HepG2 (cell line): Measurements from ENCODE around the gene TRPM5. TPM values are rescaled to one million over a fixed set of nuclear protein-coding genes. Genes with fewer than 3 reads are reported as not detected.
A peak's percentile ranks its signal among the peaks of the same experiment; 100 is the strongest.

ENCODE experiments used
- ATF1 ChIP-seq: IDR thresholded peaks from 2 replicates; pipeline ENCODE4 v1.6.1; 2016; ENCODE audit warnings: mild to moderate bottlenecking, control low read depth
- ATF2 ChIP-seq: sonication (generic); formaldehyde crosslinking; IDR thresholded peaks from 2 replicates; pipeline ENCODE4 v1.4.0; 2020; ENCODE audit warnings: missing genetic modification reagents
- ATF5 ChIP-seq: sonication (generic); formaldehyde crosslinking; IDR thresholded peaks from 2 replicates; pipeline ENCODE4 v1.4.0; 2020; ENCODE audit warnings: mild to moderate bottlenecking, low read depth, missing genetic modification reagents
- BORCS8-MEF2B ChIP-seq: sonication (generic); formaldehyde crosslinking; IDR thresholded peaks from 2 replicates; pipeline ENCODE4 v1.8.0; 2022; ENCODE audit warnings: mild to moderate bottlenecking, missing genetic modification reagents
- JUN ChIP-seq: sonication (generic); formaldehyde crosslinking; IDR thresholded peaks from 2 replicates; pipeline ENCODE4 v1.4.0; 2020; ENCODE audit warnings: mild to moderate bottlenecking, missing genetic modification reagents
- KDM5B ChIP-seq: sonication (generic); formaldehyde crosslinking; IDR thresholded peaks from 2 replicates; pipeline ENCODE4 v1.4.0; 2020; ENCODE audit warnings: missing genetic modification reagents, mild to moderate bottlenecking, borderline replicate concordance
- MATR3 ChIP-seq: sonication (generic); formaldehyde crosslinking; IDR thresholded peaks from 2 replicates; pipeline ENCODE4 v1.4.0; 2020; ENCODE audit warnings: missing genetic modification reagents
- MEIS2 ChIP-seq: sonication (generic); formaldehyde crosslinking; IDR thresholded peaks from 2 replicates; pipeline ENCODE4 v1.9.0; 2021; ENCODE audit warnings: mild to moderate bottlenecking, missing genetic modification reagents
- MLXIP ChIP-seq: sonication (generic); formaldehyde crosslinking; IDR thresholded peaks from 2 replicates; pipeline ENCODE4 v1.9.0; 2021; ENCODE audit warnings: missing genetic modification reagents, borderline replicate concordance
- NFE2L1 ChIP-seq: sonication (generic); formaldehyde crosslinking; IDR thresholded peaks from 2 replicates; pipeline ENCODE4 v1.4.0; 2020; ENCODE audit warnings: missing genetic modification reagents, mild to moderate bottlenecking, borderline replicate concordance
- POLR2AphosphoS5 ChIP-seq: IDR thresholded peaks from 2 replicates; pipeline ENCODE4 v1.6.1; 2012; ENCODE audit warnings: low read depth, low read length
- SOX6 ChIP-seq, 2 experiments: fragments of 450-650 bp in 1 of 2; sonication (generic) in 1 of 2; formaldehyde crosslinking in 1 of 2; IDR thresholded peaks; 2 replicates each; pipeline versions ENCODE4 v1.4.0 to v1.6.1; 2017 to 2020; ENCODE audit warnings: antibody characterized with exemption in 1 of 2, mild to moderate bottlenecking in 1 of 2, missing genetic modification reagents in 1 of 2
- SP140L ChIP-seq: sonication (generic); formaldehyde crosslinking; IDR thresholded peaks from 2 replicates; pipeline ENCODE4 v1.4.0; 2020; ENCODE audit warnings: missing genetic modification reagents, borderline replicate concordance
- ZFP41 ChIP-seq: sonication (generic); formaldehyde crosslinking; IDR thresholded peaks from 2 replicates; pipeline ENCODE4 v1.4.0; 2020; ENCODE audit warnings: mild to moderate bottlenecking, missing genetic modification reagents, borderline replicate concordance
- ZNF354B ChIP-seq: sonication (generic); formaldehyde crosslinking; IDR thresholded peaks from 2 replicates; pipeline ENCODE4 v1.8.0; 2022; ENCODE audit warnings: mild to moderate bottlenecking, missing genetic modification reagents
- ZNF414 ChIP-seq: sonication (generic); formaldehyde crosslinking; IDR thresholded peaks from 2 replicates; pipeline ENCODE4 v1.5.0; 2020; ENCODE audit warnings: missing genetic modification reagents
- ZNF430 ChIP-seq: sonication (generic); formaldehyde crosslinking; IDR thresholded peaks from 2 replicates; pipeline ENCODE4 v1.9.0; 2021; ENCODE audit warnings: mild to moderate bottlenecking, missing genetic modification reagents
- ZNF512 ChIP-seq: sonication (generic); formaldehyde crosslinking; IDR thresholded peaks from 2 replicates; pipeline ENCODE4 v1.4.0; 2020; ENCODE audit warnings: mild to moderate bottlenecking, missing genetic modification reagents
- ZNF547 ChIP-seq: sonication (generic); formaldehyde crosslinking; IDR thresholded peaks from 2 replicates; pipeline ENCODE4 v1.5.1; 2020; ENCODE audit warnings: mild to moderate bottlenecking, missing genetic modification reagents
- ZSCAN21 ChIP-seq: sonication (generic); formaldehyde crosslinking; IDR thresholded peaks from 2 replicates; pipeline ENCODE4 v1.8.0; 2022; ENCODE audit warnings: mild to moderate bottlenecking, missing genetic modification reagents, moderate library complexity, borderline replicate concordance
- polyA plus RNA-seq, 8 experiments: library from polyadenylated mRNA; depleted of rRNA in 3 of 8; stranded (reverse) in 7 of 8; unstranded in 1 of 8; fragments of >200 nt; fragmentation: Illumina TruSeq in 4 of 8; extraction: Trizol in 4 of 8; gene quantifications; 2 replicates each; pipeline versions ENCODE4 v1.2.1 to v1.2.3, GENCODE V29; 2011 to 2016; ENCODE audit warnings: low read depth in 4 of 8, missing spikeins in 1 of 8, mixed read lengths in 1 of 8; ENCODE audit not compliant: insufficient read depth in 1 of 8
- total RNA-seq, 5 experiments: library from RNA; depleted of rRNA; stranded (reverse); fragments of >200 nt; fragmentation: Illumina TruSeq; extraction: Trizol; gene quantifications; 2 replicates each; pipeline ENCODE4 v1.2.3, GENCODE V29; 2016; ENCODE audit warnings: low read depth in 1 of 5

TRPM5 gene
- total and polyA plus RNA-seq, 2 of the 13 experiments (the other 11 are each of a cell fraction or from before 2014, with no cell fraction given) = 0.12 TPM; not detected in 1

GRCh38 chr11:2420502-2421225 lies 23.6 kb downstream of the TRPM5 start (continued):
- TF ChIP-seq NFE2L1 (CRISPR knock-in tag) (no peak), ATF2 (CRISPR knock-in tag) (no peak), BORCS8-MEF2B (CRISPR knock-in tag) (no peak), ZFP41 (no peak), JUN (no peak), POLR2AphosphoS5 (no peak), ZNF430 (CRISPR knock-in tag) (no peak), ZNF414 (no peak), MEIS2 (CRISPR knock-in tag) (peak; percentile 49; the same call in 1 of the 2 replicates), ATF5 (CRISPR knock-in tag) (no peak), ZNF512 (CRISPR knock-in tag) (no peak), MLXIP (CRISPR knock-in tag) (no peak), SOX6 (IDR thresholded peaks at IDR 0.05) (no peak), SOX6 (CRISPR knock-in tag; IDR thresholded peaks at IDR 0.05) (no peak), ATF1 (CRISPR knock-in tag) (no peak), ZNF354B (no peak), SP140L (CRISPR knock-in tag) (no peak), KDM5B (CRISPR knock-in tag) (no peak), ZSCAN21 (no peak), ZNF547 (no peak), MATR3 (CRISPR knock-in tag) (no peak)
